H1 (cell line): ENCODE results near the gene CHRNA1. TPM values are rescaled to one million over a fixed set of nuclear protein-coding genes. Genes with fewer than 3 reads are reported as not detected.

ENCODE experiments used
- JUN ChIP-seq: IDR thresholded peaks from 2 replicates; pipeline ENCODE4 v1.6.1; 2011; ENCODE audit warnings: low read depth, mild to moderate bottlenecking, improper control_type of control experiment, low read length
- USF2 ChIP-seq: IDR thresholded peaks from 2 replicates; pipeline ENCODE4 v1.6.1; 2011; ENCODE audit warnings: low read length, improper control_type of control experiment
- polyA plus RNA-seq, 7 experiments: library from polyadenylated mRNA; depleted of rRNA in 3 of 7; stranded (reverse) in 5 of 7; unstranded in 2 of 7; fragments of >200 nt in 5 of 7; fragments of 200-250 nt in 2 of 7; gene quantifications; 1 replicate in 5 of 7; 2 replicates in 1 of 7; 4 replicates in 1 of 7; pipeline versions ENCODE4 v1.2.1 to v1.2.3, GENCODE V29; 2011 to 2013; ENCODE audit warnings: missing spikeins in 2 of 7, mixed read lengths in 2 of 7
- total RNA-seq: library from RNA; stranded (reverse); fragmentation: NEBNext Ultra II Directional; extraction: Animal tissue kit (Norgen Biotek cat#: 25700); gene quantifications from 2 replicates; pipeline ENCODE4 v1.2.1, GENCODE V29; 2021

Gene CHRNA1
- total and polyA plus RNA-seq, 2 of the 8 experiments (the other 6 are each of a cell fraction or from before 2014, with no cell fraction given): 0.11 to 0.15 TPM

GRCh38 chr2:174779361-174779928, 15.2 kb upstream of the CHRNA1 start (continued):
- TF ChIP-seq USF2: no peak
- no peak for TF ChIP-seq JUN
